22Rv1 (cell line): ENCODE measurements around the gene RPS27A.

Experiments used
- ZFX ChIP-seq: fragments of 450-650 bp; IDR thresholded peaks from 2 replicates; pipeline ENCODE4 v1.6.1; 2017; ENCODE audit warnings: antibody characterized with exemption, borderline replicate concordance
- TF ChIP-seq, protein P1 (sequence below): fragments of 450-650 bp; IDR thresholded peaks from 2 replicates; pipeline ENCODE4 v1.5.1; 2017; ENCODE audit warnings: mild to moderate bottlenecking

GRCh38 chr2:55235724-55236538 is 3.4 kb downstream of the RPS27A start:
- TF ChIP-seq, protein P1, sequence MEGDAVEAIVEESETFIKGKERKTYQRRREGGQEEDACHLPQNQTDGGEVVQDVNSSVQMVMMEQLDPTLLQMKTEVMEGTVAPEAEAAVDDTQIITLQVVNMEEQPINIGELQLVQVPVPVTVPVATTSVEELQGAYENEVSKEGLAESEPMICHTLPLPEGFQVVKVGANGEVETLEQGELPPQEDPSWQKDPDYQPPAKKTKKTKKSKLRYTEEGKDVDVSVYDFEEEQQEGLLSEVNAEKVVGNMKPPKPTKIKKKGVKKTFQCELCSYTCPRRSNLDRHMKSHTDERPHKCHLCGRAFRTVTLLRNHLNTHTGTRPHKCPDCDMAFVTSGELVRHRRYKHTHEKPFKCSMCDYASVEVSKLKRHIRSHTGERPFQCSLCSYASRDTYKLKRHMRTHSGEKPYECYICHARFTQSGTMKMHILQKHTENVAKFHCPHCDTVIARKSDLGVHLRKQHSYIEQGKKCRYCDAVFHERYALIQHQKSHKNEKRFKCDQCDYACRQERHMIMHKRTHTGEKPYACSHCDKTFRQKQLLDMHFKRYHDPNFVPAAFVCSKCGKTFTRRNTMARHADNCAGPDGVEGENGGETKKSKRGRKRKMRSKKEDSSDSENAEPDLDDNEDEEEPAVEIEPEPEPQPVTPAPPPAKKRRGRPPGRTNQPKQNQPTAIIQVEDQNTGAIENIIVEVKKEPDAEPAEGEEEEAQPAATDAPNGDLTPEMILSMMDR = no peak
- TF ChIP-seq ZFX = no peak
